M059J (cell line): ENCODE measurements around the gene FOXP1. TPM values are rescaled to one million over a fixed set of nuclear protein-coding genes. Genes with fewer than 3 reads are reported as not detected.
A peak's percentile ranks its signal among the peaks of the same experiment; 100 is the strongest.

Experiments
- DNase-seq: peaks from one replicate; pipeline ENCODE4 v3.0.0-alpha.2; 2012; ENCODE audit warnings: low read depth
- total RNA-seq: library from RNA; depleted of rRNA; stranded (reverse); fragments of >200 nt; shearing (Covaris generic); gene quantifications from 2 replicates; pipeline ENCODE4 v1.2.3, GENCODE V29; 2014

The FOXP1 gene
- total RNA-seq, 1 experiment from 2014 or later = 19.2 TPM

- no peak for DNase-seq
These were observed 181.2 kb downstream of the FOXP1 start for GRCh38 chr3:71402280-71402679.

- no peak for DNase-seq
These were observed 181.8 kb downstream of the FOXP1 start for GRCh38 chr3:71401695-71402231.

- no peak for DNase-seq
These were observed 182.5 kb downstream of the FOXP1 start for GRCh38 chr3:71400986-71401451.

- DNase-seq = no peak
These were observed 184.1 kb downstream of the FOXP1 start for GRCh38 chr3:71399478-71399877.

- no peak for DNase-seq
These were observed 185.2 kb downstream of the FOXP1 start for GRCh38 chr3:71398157-71398836.

GRCh38 chr3:71397726-71398125 is 185.8 kb downstream of the FOXP1 start:
- DNase-seq = no peak

GRCh38 chr3:71397046-71397445 is 186.5 kb downstream of the FOXP1 start:
- DNase-seq = peak; percentile 27

GRCh38 chr3:71395927-71396695 is 187.4 kb downstream of the FOXP1 start:
- peak; percentile 57 for DNase-seq

GRCh38 chr3:71395470-71395869 is 188.1 kb downstream of the FOXP1 start:
- no peak for DNase-seq

- DNase-seq = no peak
These were observed 189.8 kb downstream of the FOXP1 start for GRCh38 chr3:71393745-71394144.

GRCh38 chr3:71393093-71393492 is 190.4 kb downstream of the FOXP1 start:
- no peak for DNase-seq

- DNase-seq = no peak
These were observed 191.3 kb downstream of the FOXP1 start for GRCh38 chr3:71392251-71392650.

- DNase-seq = no peak
These were observed 192.2 kb downstream of the FOXP1 start for GRCh38 chr3:71391361-71391760.

- DNase-seq = peak; percentile 15
These were observed 193.5 kb downstream of the FOXP1 start for GRCh38 chr3:71389911-71390573.

GRCh38 chr3:71389191-71389590 is 194.3 kb downstream of the FOXP1 start:
- no peak for DNase-seq

GRCh38 chr3:71388535-71389120 is 194.9 kb downstream of the FOXP1 start:
- no peak for DNase-seq

GRCh38 chr3:71387586-71387985 is 195.9 kb downstream of the FOXP1 start:
- no peak for DNase-seq

- peak; percentile 4 for DNase-seq
These were observed 198.5 kb downstream of the FOXP1 start for GRCh38 chr3:71384837-71385716.

GRCh38 chr3:71384388-71384787 is 199.1 kb downstream of the FOXP1 start:
- peak; percentile 44 for DNase-seq

- DNase-seq = peak; percentile 10
These were observed 203.4 kb downstream of the FOXP1 start for GRCh38 chr3:71380096-71380495.

- no peak for DNase-seq
These were observed 205.0 kb downstream of the FOXP1 start for GRCh38 chr3:71378509-71378908.
